GM21723 (cell line): ENCODE results near the gene PODXL2.
A peak's percentile ranks its signal among the peaks of the same experiment; 100 is the strongest.
"Not testable (repeated sequence)": the region's sequence is repeated elsewhere in the genome, so short reads cannot be mapped to it uniquely, and the experiment has no call there.

Source experiments
- ATAC-seq: cut with Tn5 transposase; IDR thresholded peaks from one replicate; pipeline ENCODE4 v1.9.1; 2021; ENCODE audit warnings: mild to moderate bottlenecking, moderate library complexity; ENCODE audit not compliant: unreplicated experiment

PODXL2 gene

GRCh38 chr3:127654374-127654773, 25.4 kb downstream of the PODXL2 start:
- ATAC-seq: no peak

GRCh38 chr3:127654993-127655392, 26.0 kb downstream of the PODXL2 start:
- ATAC-seq: not testable (repeated sequence)

DNA sequence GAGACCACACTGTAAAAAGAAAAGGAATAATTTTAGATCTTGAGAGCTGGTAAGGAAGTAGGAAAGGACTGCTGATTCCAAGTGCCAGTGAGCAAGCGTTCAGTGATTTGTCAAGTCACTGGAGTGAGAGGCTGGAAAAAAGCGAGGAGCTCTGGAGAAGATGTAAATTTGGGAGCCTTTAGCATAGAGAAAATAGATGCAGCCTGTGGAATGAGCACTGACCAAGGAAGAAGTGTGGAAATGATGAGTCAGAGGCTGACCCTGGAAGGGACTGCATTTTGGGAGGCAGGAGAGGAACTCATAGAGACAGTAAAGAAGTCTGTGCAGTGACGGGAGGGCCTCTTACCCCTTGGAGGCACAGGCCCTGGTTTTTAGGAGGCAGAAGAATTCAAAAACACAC, 26.7 kb downstream of the PODXL2 start:
- ATAC-seq: no peak

DNA sequence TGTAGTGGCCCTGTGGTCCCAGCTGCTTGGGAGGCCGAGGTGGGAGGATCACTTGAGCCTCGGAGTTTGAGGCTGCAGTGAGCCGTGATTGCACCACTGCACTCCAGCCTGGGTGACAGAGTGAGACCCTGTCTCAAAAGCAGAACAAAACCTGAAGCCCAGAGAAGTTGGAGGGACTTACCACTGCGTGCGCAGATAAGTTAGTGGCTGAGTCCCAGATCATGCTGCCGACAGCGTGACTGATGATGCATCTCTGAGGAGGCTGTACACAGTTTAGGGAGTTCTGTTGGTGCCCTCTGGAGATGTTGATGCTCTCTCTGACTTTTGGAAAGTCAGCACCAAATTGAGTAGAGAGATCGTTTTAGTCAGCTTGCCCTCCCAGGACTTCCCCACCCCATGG, 27.9 kb downstream of the PODXL2 start:
- ATAC-seq: no peak

DNA sequence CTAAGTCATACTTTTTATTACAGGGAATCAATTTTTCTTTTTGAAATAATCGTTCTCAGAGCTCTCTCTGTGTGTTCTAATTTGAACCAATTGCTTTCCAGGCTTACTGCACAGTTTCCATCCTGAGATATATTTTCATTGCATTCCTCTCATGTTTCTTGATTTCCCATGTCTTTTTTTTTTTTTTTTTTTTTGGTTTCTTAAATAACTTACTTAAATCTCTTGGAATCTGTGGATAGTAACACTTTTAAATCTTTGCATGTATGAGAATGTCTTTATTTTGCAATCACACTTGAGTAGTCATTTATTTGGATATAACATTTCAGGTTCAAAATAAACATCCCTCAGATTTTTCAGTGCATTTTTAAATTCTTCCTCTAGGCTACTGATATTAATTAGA, 29.2 kb downstream of the PODXL2 start:
- no peak for ATAC-seq

- no peak for ATAC-seq
These were observed 31.8 kb downstream of the PODXL2 start for GRCh38 chr3:127660621-127661251.

GRCh38 chr3:127661600-127661999, 32.6 kb downstream of the PODXL2 start:
- ATAC-seq: no peak

DNA sequence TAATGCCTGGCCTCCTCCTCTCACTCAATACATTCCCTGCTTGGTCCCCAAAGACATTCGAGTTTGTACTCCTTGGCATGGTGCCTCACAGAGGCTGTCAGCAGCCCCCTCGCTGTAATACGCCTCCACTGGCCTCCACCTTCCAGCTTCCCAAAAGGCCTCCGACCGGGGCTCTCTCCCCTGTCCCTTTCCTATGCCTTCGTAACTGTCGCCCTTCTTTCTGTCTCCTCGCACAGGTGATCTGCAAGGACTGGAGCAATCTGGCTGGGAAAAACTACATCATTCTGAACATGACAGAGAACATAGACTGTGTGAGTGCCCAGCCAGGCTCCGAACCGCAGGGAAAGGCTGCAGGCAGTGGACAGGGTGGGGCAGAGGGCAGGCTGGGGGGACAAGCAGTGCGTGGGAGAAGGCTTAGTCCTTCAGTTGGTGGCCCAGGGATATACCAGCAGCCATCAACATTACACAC, 33.0 kb downstream of the PODXL2 start:
- ATAC-seq: no peak

- ATAC-seq: no peak
These were observed 34.2 kb downstream of the PODXL2 start for GRCh38 chr3:127663151-127663550.

- ATAC-seq: no peak
These were observed 36.2 kb downstream of the PODXL2 start for GRCh38 chr3:127665165-127665564.

DNA sequence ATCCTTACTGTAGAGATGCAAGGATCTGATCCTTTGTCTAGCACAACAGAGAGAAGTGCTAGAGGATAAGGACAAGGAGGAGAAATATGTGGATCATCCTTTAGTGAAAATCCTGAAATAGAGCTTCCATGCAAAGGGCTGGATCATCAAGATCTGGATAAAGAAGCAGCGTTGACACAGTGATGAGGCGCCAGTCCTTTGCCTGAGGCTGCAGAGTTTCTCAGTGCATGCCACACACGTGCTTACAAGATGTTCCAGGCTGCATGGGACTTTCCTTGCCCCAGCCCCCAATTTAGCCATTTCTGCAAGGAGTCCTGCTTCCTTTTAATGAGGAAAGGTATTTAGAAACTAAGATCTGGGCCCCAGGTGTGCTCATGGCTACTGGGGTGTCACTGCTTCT, 36.6 kb downstream of the PODXL2 start:
- ATAC-seq: no peak

DNA sequence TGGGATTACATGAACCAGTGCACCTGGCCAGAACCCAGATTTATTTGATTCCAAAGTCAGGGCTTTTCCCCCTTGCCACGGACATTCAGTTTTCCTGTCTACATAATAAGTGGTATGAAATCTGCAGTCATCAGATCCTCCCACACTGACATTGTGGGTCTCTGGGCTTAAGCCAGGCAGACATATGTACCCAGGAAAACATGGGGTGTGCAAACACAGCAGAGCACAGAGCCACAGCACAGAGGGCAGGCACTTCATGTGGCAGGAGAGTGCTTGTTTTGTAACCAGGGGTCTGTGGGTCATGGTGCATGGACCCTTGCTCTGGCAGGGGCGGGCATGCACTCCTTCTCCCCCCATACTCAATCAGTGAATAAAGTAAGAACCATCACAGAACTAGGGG, 37.7 kb downstream of the PODXL2 start:
- ATAC-seq: no peak

- no peak for ATAC-seq
These were observed 38.2 kb downstream of the PODXL2 start for GRCh38 chr3:127667119-127667681.

DNA sequence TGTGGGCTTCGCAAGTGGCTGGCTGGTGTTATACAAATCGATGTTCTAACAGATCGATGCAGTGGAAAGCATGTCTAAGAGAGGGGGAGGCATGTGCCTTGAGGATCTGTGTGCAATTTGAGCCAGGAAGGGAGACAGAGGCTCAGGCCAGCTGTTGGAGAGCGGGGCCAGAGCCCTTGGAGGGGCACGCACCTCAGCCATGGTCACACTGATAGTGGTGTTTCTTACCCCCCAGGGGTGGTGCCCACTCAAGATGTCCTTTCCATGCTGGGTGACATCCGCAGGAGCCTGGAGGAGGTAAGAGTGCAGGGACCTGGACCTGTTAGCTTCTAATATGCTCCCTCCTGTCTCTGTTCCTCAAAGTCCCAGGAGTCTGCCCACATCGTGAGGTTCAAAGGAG, 39.9 kb downstream of the PODXL2 start:
- ATAC-seq: no peak

DNA sequence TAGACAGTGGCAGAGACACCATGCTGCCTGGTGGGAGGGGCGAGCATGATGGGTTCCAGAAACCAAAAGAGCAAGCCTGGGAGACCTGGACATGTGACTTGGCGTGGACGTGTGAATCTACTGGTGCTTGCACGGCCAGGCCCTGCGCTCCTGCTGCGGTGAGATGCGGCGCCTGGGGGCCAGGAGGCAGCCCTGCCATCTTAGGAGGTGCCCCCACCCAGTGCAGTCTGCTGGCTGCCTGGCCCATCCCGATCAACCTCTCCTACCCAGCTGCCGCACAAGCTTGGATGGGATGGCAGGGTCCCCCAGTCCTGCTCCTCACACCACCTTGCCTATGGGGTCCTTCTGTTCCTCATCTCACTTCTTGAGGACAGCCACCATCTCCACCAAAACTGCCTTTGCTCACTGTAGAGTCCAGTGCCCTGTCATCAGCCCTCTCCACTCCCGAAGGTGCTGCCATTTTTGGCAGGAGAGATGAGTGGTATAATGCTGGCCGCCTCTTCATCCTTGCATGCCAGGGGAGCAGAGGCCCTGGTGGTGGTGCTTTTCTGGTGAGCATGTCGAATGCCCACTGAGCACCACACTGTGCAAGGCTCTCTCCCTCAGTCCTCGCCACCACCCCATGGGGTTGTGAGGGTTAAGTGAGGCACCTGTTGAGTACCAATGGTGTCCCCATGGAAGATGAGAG, 40.7 kb downstream of the PODXL2 start:
- ATAC-seq: no peak

- ATAC-seq: no peak
These were observed 41.2 kb downstream of the PODXL2 start for GRCh38 chr3:127670229-127670559.

- no peak for ATAC-seq
These were observed 42.0 kb downstream of the PODXL2 start for GRCh38 chr3:127670761-127671522.

GRCh38 chr3:127671523-127672428, 42.8 kb downstream of the PODXL2 start:
- peak; percentile 31 for ATAC-seq

DNA sequence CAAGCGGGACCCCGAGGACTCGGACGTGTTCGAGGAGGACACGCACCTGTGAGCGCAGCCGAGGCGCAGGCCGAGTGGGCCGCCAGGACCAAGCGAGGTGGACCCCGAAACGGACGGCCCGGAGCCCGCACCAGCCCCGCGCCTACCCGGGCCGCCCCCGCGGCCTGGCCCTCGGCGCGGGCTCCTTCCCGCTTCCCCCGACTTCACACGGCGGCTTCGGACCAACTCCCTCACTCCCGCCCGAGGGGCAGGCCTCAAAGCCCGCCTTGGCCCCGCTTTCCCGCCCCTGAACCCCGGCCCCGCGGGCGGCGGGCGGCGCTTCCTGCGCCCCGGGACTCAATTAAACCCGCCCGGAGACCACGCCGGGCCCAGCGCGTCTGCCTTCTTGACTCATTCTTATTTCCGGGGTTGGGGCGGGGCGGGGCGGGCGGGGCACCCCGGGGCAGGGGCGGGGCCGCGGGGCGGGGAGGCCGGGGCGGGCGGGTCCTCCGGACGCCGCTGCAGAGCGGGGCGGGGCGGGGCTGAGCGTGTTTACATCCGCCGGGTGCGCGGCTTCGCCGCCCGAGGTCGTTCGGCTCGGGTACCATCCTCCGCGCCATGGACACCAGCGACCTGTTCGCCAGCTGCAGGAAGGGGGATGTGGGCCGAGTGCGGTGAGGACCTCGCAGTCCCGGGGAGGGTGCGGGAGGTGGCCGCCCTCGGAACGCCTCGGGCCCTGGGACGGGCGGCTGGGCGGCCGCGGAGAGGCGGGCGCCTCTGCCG, 43.6 kb downstream of the PODXL2 start, which contains the start of gene ABTB1:
TSS of gene ABTB1 (plus strand) at position 524 of the 762 bp plus-strand sequence. CDS start at position 598, 74 bp downstream.
- peak; percentile 69 for ATAC-seq
